Activated CD8-positive, alpha-beta memory T cell treated with anti-CD3 and anti-CD28 coated beads for 36 hours (primary cell): ENCODE results near the gene PCDHB6. TPM values are rescaled to one million over a fixed set of nuclear protein-coding genes. Genes with fewer than 3 reads are reported as not detected.
"Not testable (repeated sequence)": the region's sequence is repeated elsewhere in the genome, so short reads cannot be mapped to it uniquely, and the experiment has no call there.

ENCODE experiments used
- CTCF ChIA-PET: fragments of 350-600 bp; sonication (Branson Sonifier 250); formaldehyde crosslinking; loops from one replicate; lab custom pipeline; 2021; ENCODE audit warnings: antibody characterized with exemption; lab: Charles Lee
- POLR2A ChIA-PET: fragments of 350-600 bp; sonication (Branson Sonifier 250); formaldehyde crosslinking; loops from one replicate; lab custom pipeline; 2021; ENCODE audit warnings: antibody characterized with exemption; lab: Charles Lee
- total RNA-seq, 2 experiments: library from RNA; stranded (reverse); gene quantifications; one replicate each; pipeline ENCODE4 v1.2.3, GENCODE V29; 2021

The PCDHB6 gene
- total RNA-seq, 2 experiments from 2014 or later, result not detected

DNA sequence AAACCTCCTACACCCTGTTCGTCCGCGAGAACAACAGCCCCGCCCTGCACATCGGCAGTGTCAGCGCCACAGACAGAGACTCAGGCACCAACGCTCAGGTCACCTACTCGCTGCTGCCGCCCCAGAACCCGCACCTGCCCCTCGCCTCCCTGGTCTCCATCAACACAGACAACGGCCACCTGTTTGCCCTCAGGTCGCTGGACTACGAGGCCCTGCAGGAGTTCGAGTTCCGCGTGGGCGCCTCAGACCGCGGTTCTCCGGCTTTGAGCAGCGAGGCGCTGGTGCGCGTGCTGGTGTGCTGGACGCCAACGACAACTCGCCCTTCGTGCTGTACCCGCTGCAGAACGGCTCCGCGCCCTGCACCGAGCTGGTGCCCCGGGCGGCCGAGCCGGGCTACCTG lies 7.5 kb downstream of the PCDHB6 start:
- POLR2A ChIA-PET, CTCF ChIA-PET: not testable (repeated sequence)

GRCh38 chr5:141157901-141158300 lies 8.0 kb downstream of the PCDHB6 start:
- POLR2A ChIA-PET, CTCF ChIA-PET: not testable (repeated sequence)

GRCh38 chr5:141172381-141173204 lies 22.7 kb downstream of the PCDHB6 start, which contains the start of gene PCDHB7:
Gene PCDHB7 (plus strand): TSS chr5:141172644. CDS start chr5:141172836, 192 bp downstream.
- POLR2A ChIA-PET, result no interaction called here
- CTCF ChIA-PET, result no interaction called here

- CTCF ChIA-PET, POLR2A ChIA-PET: not testable (repeated sequence)
Measured at GRCh38 chr5:141174291-141175104, 24.6 kb downstream of the PCDHB6 start.

DNA sequence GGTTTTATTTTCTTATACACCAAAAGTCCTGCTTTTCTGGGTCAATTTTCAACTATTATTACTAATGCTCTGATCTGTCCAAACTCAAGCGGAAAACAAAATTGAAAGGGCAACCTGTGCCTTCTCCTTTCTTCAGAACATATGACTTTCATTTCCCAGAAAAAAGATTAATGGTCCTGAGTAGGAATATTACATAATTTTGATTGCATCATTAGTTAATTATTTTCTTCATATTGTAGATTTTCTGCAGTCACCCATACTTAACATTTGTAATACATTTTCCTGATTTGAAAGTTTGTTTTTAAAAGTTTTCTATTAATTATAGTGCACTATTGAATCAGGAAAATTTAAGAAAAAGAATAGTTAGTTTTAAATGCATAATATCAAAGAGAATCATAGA lies 26.1 kb downstream of the PCDHB6 start:
- ChIA-PET POLR2A (no interaction called here), CTCF (no interaction called here)

DNA sequence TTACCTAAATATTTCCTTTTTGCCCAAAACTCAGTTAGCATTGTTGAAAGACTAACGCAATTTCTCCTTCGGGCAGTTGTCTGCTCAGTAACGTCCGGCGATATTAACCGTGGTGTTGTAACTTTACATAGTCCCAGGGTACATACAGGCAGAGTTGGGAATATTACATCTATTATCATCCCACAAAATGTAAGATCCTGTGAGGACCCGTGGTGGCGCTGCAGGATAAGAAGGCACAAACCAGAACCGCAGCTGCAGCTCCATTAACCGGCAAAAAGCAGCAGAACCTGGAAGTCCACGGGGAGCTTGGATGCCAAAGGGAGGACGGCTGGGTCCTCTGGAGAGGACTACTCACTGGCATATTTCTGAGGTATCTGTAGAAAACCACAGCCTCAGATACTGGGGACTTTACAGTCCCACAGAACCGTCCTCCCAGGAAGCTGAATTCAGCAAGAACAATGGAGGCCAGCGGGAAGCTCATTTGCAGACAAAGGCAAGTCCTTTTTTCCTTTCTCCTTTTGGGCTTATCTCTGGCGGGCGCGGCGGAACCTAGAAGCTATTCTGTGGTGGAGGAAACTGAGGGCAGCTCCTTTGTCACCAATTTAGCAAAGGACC lies 27.8 kb downstream of the PCDHB6 start, which contains the start of gene PCDHB8:
TSS of gene PCDHB8 (plus strand) at position 214 of the 615 bp plus-strand sequence. CDS start at position 459, 245 bp downstream.
- POLR2A ChIA-PET, CTCF ChIA-PET: not testable (repeated sequence)

- CTCF ChIA-PET, POLR2A ChIA-PET: not testable (repeated sequence)
Measured at GRCh38 chr5:141179371-141179770, 29.5 kb downstream of the PCDHB6 start.

- CTCF ChIA-PET, POLR2A ChIA-PET: not testable (repeated sequence)
Measured at GRCh38 chr5:141179876-141180275, 30.0 kb downstream of the PCDHB6 start.

- CTCF ChIA-PET, result no interaction called here
- POLR2A ChIA-PET, result no interaction called here
Measured at GRCh38 chr5:141180313-141180712, 30.5 kb downstream of the PCDHB6 start.

DNA sequence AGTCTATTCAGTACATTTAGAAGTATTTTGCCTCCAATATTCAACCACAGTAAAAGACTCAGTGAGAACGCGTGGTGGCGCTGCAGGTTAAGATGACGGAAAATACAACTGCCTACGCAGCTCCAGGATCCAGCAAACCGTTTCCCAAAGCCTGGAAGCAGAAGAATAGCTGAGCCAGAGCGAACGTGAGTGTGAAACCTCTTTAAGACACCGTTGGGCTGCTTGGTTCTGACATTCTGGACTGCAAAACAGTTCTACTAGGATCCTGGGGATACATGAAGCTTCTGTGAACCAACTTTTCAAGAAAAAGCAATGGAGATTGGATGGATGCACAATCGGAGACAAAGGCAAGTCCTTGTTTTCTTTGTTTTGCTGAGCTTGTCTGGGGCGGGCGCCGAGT lies 32.4 kb downstream of the PCDHB6 start, which contains the start of gene PCDHB16:
TSS of gene PCDHB16 (plus strand) at position 140 of the 400 bp plus-strand sequence. CDS start at position 313, 173 bp downstream.
- CTCF ChIA-PET, result no interaction called here
- POLR2A ChIA-PET, result no interaction called here

DNA sequence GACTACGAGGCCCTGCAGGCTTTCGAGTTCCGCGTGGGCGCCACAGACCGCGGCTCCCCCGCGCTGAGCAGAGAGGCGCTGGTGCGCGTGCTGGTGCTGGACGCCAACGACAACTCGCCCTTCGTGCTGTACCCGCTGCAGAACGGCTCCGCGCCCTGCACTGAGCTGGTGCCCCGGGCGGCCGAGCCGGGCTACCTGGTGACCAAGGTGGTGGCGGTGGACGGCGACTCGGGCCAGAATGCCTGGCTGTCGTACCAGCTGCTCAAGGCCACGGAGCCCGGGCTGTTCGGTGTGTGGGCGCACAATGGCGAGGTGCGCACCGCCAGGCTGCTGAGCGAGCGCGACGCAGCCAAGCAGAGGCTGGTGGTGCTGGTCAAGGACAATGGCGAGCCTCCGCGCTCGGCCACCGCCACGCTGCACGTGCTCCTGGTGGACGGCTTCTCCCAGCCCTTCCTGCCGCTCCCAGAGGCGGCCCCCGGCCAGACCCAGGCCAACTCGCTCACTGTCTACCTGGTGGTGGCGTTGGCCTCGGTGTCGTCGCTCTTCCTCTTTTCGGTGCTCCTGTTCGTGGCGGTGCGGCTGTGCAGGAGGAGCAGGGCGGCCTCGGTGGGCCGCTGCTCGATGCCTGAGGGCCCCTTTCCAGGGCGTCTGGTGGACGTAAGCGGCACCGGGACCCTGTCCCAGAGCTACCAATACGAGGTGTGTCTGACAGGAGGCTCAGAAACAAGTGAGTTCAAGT lies 34.4 kb downstream of the PCDHB6 start:
- CTCF ChIA-PET, POLR2A ChIA-PET: not testable (repeated sequence)

GRCh38 chr5:141186897-141187512 lies 37.1 kb downstream of the PCDHB6 start, which contains the start of gene PCDHB9:
Gene PCDHB9 (plus strand): TSS chr5:141187161. CDS start chr5:141187319, 158 bp downstream.
- ChIA-PET CTCF (interaction anchor here (0.8 kb wide), 1 partner anchor 134 kb away, joined by 3 read pairs; the partner anchor contains the start of gene TAF7), POLR2A (no interaction called here)

DNA sequence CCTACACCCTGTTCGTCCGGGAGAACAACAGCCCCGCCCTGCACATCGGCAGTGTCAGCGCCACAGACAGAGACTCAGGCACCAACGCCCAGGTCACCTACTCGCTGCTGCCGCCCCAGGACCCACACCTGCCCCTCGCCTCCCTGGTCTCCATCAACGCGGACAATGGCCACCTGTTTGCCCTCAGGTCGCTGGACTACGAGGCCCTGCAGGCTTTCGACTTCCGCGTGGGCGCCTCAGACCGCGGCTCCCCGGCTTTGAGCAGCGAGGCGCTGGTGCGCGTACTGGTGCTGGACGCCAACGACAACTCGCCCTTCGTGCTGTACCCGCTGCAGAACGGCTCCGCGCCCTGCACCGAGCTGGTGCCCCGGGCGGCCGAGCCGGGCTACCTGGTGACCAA lies 38.8 kb downstream of the PCDHB6 start:
- POLR2A ChIA-PET, result interaction anchor here (0.6 kb wide), 1 partner anchor 431 kb away, joined by 3 read pairs; no protein-coding TSS in a partner anchor
- CTCF ChIA-PET, result not testable (repeated sequence)

DNA sequence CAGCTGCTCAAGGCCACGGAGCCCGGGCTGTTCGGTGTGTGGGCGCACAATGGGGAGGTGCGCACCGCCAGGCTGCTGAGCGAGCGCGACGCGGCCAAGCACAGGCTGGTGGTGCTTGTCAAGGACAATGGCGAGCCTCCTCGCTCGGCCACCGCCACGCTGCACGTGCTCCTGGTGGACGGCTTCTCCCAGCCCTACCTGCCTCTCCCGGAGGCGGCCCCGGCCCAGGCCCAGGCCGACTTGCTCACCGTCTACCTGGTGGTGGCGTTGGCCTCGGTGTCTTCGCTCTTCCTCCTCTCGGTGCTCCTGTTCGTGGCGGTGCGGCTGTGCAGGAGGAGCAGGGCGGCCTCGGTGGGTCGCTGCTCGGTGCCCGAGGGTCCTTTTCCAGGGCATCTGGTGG lies 39.3 kb downstream of the PCDHB6 start:
- POLR2A ChIA-PET, CTCF ChIA-PET: not testable (repeated sequence)

DNA sequence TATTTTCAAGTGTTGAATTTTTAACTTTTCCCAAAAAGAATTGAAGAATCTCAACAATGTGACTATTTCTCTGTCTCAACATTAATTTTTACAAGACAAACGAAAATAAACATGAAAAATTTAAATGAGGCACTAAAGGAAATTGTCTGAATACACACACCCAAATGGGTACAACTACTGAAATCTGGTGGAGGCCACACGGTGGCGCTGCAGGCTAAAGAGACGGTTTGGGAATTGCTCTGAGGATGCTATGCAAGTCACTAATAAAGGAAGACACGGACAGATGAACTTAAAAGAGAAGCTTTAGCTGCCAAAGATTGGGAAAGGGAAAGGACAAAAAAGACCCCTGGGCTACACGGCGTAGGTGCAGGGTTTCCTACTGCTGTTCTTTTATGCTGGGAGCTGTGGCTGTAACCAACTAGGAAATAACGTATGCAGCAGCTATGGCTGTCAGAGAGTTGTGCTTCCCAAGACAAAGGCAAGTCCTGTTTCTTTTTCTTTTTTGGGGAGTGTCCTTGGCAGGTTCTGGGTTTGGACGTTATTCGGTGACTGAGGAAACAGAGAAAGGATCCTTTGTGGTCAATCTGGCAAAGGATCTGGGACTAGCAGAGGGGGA lies 42.4 kb downstream of the PCDHB6 start, which contains the start of gene PCDHB10:
TSS of gene PCDHB10 (plus strand) at position 244 of the 616 bp plus-strand sequence. CDS start at position 444, 200 bp downstream.
- ChIA-PET CTCF (no interaction called here), POLR2A (no interaction called here)

DNA sequence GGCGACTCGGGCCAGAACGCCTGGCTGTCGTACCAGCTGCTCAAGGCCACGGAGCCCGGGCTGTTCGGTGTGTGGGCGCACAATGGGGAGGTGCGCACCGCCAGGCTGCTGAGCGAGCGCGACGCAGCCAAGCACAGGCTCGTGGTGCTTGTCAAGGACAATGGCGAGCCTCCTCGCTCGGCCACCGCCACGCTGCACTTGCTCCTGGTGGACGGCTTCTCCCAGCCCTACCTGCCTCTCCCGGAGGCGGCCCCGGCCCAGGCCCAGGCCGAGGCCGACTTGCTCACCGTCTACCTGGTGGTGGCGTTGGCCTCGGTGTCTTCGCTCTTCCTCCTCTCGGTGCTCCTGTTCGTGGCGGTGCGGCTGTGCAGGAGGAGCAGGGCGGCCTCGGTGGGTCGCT lies 44.5 kb downstream of the PCDHB6 start:
- POLR2A ChIA-PET, CTCF ChIA-PET: not testable (repeated sequence)

DNA sequence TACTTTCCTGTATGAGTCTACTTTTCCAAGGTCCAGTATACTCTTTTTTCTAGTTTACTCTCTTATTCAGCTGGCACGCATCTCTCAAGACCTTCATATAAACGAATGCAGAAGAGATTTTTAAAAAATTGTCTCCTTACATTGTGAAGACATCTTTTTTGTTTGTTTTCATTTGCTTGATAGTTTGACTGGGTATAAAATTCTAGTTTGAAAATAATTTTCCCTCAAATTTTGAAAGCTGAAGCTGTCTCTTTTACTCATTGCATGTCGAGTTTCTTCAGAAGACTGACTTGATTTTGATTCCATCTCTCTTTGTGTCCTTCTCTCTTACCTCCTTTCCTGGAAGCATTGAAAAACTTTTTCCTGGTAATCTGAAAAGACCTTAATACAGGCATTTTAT lies 46.5 kb downstream of the PCDHB6 start:
- ChIA-PET CTCF (no interaction called here), POLR2A (no interaction called here)
